22Rv1 (cell line): ENCODE data around the gene PTPRB.

Experiments
- H3K27ac ChIP-seq: fragments of 450-650 bp; 2 replicates; pipeline ENCODE4 v1.5.1; 2017
- CTCF ChIP-seq: fragments of 450-650 bp; IDR thresholded peaks from 2 replicates; pipeline ENCODE4 v1.5.1; 2017; ENCODE audit warnings: mild to moderate bottlenecking
- ZFX ChIP-seq: fragments of 450-650 bp; IDR thresholded peaks from 2 replicates; pipeline ENCODE4 v1.6.1; 2017; ENCODE audit warnings: antibody characterized with exemption, borderline replicate concordance

The PTPRB gene

GRCh38 chr12:70484464-70484863 is 152.8 kb downstream of the PTPRB start:
- no peak overlapping the region for H3K27ac ChIP-seq
- TF ChIP-seq CTCF (no peak), ZFX (no peak)

- no peak for TF ChIP-seq CTCF
- no peak for TF ChIP-seq ZFX
Observed at GRCh38 chr12:70482764-70483163, 154.5 kb downstream of the PTPRB start.

GRCh38 chr12:70469221-70469820 is 167.9 kb downstream of the PTPRB start:
- TF ChIP-seq CTCF (no peak), ZFX (no peak)
- no peak overlapping the region for H3K27ac ChIP-seq

More at GRCh38 chr12:70482764-70483163, 154.5 kb downstream of the PTPRB start:
- H3K27ac ChIP-seq: no peak overlapping the region

GRCh38 chr12:70468741-70469140 is 168.5 kb downstream of the PTPRB start:
- TF ChIP-seq CTCF: no peak
- no peak for TF ChIP-seq ZFX
- H3K27ac ChIP-seq: no peak overlapping the region

- H3K27ac ChIP-seq: no peak overlapping the region
- TF ChIP-seq CTCF (no peak), ZFX (no peak)
Observed at GRCh38 chr12:70467918-70468733, 169.1 kb downstream of the PTPRB start.

- TF ChIP-seq CTCF (no peak), ZFX (no peak)
- no peak overlapping the region for H3K27ac ChIP-seq
Observed at GRCh38 chr12:70467476-70467875, 169.8 kb downstream of the PTPRB start.

GRCh38 chr12:70466753-70467152 is 170.5 kb downstream of the PTPRB start:
- no peak overlapping the region for H3K27ac ChIP-seq

More at GRCh38 chr12:70466753-70467152, 170.5 kb downstream of the PTPRB start:
- TF ChIP-seq CTCF (no peak), ZFX (no peak)
